Ishikawa (cell line): ENCODE data around the gene XIAP.

Experiments
- EP300 ChIP-seq: IDR thresholded peaks from 2 replicates; pipeline ENCODE4 v1.6.1; 2012; ENCODE audit warnings: borderline replicate concordance
- FOXM1 ChIP-seq: IDR thresholded peaks from 2 replicates; pipeline ENCODE4 v1.6.1; 2012; ENCODE audit warnings: low read depth, borderline replicate concordance
- NFIC ChIP-seq: IDR thresholded peaks from 2 replicates; pipeline ENCODE4 v1.6.1; 2012
- RAD21 ChIP-seq: IDR thresholded peaks from 2 replicates; pipeline ENCODE4 v1.6.1; 2012; ENCODE audit warnings: low read depth
- TAF1 ChIP-seq: IDR thresholded peaks from 2 replicates; pipeline ENCODE4 v1.6.1; 2012; ENCODE audit warnings: low read depth, mild to moderate bottlenecking
- TCF12 ChIP-seq: IDR thresholded peaks from 2 replicates; pipeline ENCODE4 v1.6.1; 2012; ENCODE audit warnings: low read depth
- TEAD4 ChIP-seq: IDR thresholded peaks from 2 replicates; pipeline ENCODE4 v1.6.1; 2012
- YY1 ChIP-seq: IDR thresholded peaks from 2 replicates; pipeline ENCODE4 v1.6.1; 2012; ENCODE audit warnings: low read depth
- TF ChIP-seq, protein P1 (sequence below): IDR thresholded peaks from 2 replicates; pipeline ENCODE4 v1.6.1; 2012; ENCODE audit warnings: low read depth, mild to moderate bottlenecking
- TF ChIP-seq, protein P2 (sequence below): IDR thresholded peaks from 2 replicates; pipeline ENCODE4 v1.6.1; 2012

DNA sequence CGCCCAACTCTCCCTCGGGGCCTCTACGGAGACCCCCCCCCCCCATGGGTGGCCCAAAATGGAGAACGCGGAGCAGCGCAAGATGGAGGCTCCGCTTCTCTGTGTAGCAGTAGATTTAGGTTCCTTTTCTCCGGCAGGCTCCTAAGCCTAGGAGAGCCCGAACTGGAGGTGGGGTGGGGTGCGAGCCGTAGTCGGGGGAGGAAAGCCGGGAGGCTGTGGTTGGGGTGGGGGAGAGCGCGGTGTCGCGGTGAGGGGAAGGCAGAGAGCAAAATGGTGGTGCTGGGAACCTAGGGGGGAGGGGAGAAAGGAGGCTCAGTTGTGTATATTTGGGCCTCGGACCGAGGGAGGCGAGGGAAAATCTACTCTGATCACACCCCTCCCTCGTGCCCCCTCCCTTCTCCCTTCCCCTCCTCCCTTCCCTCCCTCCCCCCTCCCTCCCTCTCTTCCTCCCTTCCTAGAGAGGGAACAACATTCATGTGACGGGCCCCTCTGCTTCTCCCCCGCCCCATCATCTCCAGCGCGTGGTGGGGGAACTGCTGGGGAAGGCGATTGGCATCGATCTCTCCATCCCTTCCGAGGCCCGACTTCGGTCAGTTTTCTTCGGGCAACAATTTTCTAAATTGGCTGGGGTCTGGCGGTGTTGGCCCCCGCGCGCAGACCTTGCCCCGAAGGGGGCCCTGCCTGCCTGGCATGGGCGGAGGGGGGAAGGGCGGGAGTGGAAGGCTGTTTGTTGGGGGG is 101.6 kb downstream of the XIAP start, which contains the start of gene STAG2:
- TF ChIP-seq TCF12 (no peak), EP300 (no peak), TAF1 (peak; percentile 59), NFIC (no peak), FOXM1 (no peak), YY1 (peak; percentile 83), TEAD4 (no peak; the same call in 1 of the 2 replicates), RAD21 (no peak)
- TF ChIP-seq, protein P1, sequence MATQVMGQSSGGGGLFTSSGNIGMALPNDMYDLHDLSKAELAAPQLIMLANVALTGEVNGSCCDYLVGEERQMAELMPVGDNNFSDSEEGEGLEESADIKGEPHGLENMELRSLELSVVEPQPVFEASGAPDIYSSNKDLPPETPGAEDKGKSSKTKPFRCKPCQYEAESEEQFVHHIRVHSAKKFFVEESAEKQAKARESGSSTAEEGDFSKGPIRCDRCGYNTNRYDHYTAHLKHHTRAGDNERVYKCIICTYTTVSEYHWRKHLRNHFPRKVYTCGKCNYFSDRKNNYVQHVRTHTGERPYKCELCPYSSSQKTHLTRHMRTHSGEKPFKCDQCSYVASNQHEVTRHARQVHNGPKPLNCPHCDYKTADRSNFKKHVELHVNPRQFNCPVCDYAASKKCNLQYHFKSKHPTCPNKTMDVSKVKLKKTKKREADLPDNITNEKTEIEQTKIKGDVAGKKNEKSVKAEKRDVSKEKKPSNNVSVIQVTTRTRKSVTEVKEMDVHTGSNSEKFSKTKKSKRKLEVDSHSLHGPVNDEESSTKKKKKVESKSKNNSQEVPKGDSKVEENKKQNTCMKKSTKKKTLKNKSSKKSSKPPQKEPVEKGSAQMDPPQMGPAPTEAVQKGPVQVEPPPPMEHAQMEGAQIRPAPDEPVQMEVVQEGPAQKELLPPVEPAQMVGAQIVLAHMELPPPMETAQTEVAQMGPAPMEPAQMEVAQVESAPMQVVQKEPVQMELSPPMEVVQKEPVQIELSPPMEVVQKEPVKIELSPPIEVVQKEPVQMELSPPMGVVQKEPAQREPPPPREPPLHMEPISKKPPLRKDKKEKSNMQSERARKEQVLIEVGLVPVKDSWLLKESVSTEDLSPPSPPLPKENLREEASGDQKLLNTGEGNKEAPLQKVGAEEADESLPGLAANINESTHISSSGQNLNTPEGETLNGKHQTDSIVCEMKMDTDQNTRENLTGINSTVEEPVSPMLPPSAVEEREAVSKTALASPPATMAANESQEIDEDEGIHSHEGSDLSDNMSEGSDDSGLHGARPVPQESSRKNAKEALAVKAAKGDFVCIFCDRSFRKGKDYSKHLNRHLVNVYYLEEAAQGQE, result no peak
- TF ChIP-seq, protein P2, sequence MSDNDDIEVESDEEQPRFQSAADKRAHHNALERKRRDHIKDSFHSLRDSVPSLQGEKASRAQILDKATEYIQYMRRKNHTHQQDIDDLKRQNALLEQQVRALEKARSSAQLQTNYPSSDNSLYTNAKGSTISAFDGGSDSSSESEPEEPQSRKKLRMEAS, result peak; percentile 50; the same call in 1 of the 2 replicates
